Cardiac muscle cell (in vitro differentiated cells and primary cell): Measurements from ENCODE around the gene RBM47. TPM values are rescaled to one million over a fixed set of nuclear protein-coding genes. Genes with fewer than 3 reads are reported as not detected.

Experiments
- DNase-seq, 2 donors: peaks; one replicate each; pipeline versions ENCODE4 v3.0.0 to v3.0.0-alpha.2; 2010 to 2017; ENCODE audit warnings: low read depth in 1 of 2, low spot score in 1 of 2
- H3K27ac ChIP-seq: fragments of 200-600 bp; sonication (generic); 2 replicates; pipeline ENCODE4 v1.5.1; 2016
- H3K27me3 ChIP-seq: fragments of 200-600 bp; sonication (generic); 2 replicates; pipeline ENCODE4 v1.6.0; 2016; ENCODE audit warnings: control low read depth
- H3K36me3 ChIP-seq: fragments of 200-600 bp; sonication (generic); 2 replicates; pipeline ENCODE4 v1.5.1; 2016; ENCODE audit warnings: control low read depth
- H3K4me1 ChIP-seq: fragments of 200-600 bp; sonication (generic); 2 replicates; pipeline ENCODE4 v1.8.1; 2017; ENCODE audit warnings: low read depth, mild to moderate bottlenecking, mixed run types
- H3K4me3 ChIP-seq: fragments of 200-600 bp; sonication (generic); 2 replicates; pipeline ENCODE4 v1.5.1; 2016; ENCODE audit warnings: mild to moderate bottlenecking
- H3K9me3 ChIP-seq: fragments of 200-600 bp; sonication (generic); 2 replicates; pipeline ENCODE4 v1.5.1; 2017; ENCODE audit warnings: low read depth, mild to moderate bottlenecking, control low read depth
- CTCF ChIP-seq: IDR thresholded peaks from 2 replicates; pipeline ENCODE4 v1.5.1; 2012; ENCODE audit warnings: low read depth, mild to moderate bottlenecking, low read length
- polyA plus RNA-seq: library from polyadenylated mRNA; unstranded; fragments of >200 nt; fragmentation: Nextera tagmentation; extraction: Ambion mirVana; gene quantifications from 2 replicates; pipeline ENCODE4 v1.2.1, GENCODE V29; 2016
- total RNA-seq: library from RNA; depleted of rRNA; stranded (reverse); fragments of >200 nt; gene quantifications from 2 replicates; pipeline ENCODE4 v1.2.3, GENCODE V29; 2016

The RBM47 gene
- total and polyA plus RNA-seq, 2 experiments from 2014 or later = 1.1 to 1.4 TPM

- H3K27ac ChIP-seq = no peak overlapping the region
- no peak for DNase-seq
- H3K36me3 ChIP-seq = no peaks in the 10 kb centered on the region
- no peaks in the 10 kb centered on the region for H3K9me3 ChIP-seq
- peaks cover 5% of the 10 kb centered on the region for H3K4me1 ChIP-seq
- no peak overlapping the region for H3K4me3 ChIP-seq
- TF ChIP-seq CTCF = no peak
- H3K27me3 ChIP-seq = no peaks in the 10 kb centered on the region
Measured at GRCh38 chr4:40582413-40582812, 47.3 kb downstream of the RBM47 start.

GRCh38 chr4:40581254-40582140 is 48.2 kb downstream of the RBM47 start:
- no peak for DNase-seq
- no peak overlapping the region for H3K4me3 ChIP-seq
- no peak overlapping the region for H3K27ac ChIP-seq
- H3K4me1 ChIP-seq = peaks cover 10% of the 10 kb centered on the region
- no peaks in the 10 kb centered on the region for H3K9me3 ChIP-seq
- no peaks in the 10 kb centered on the region for H3K36me3 ChIP-seq
- H3K27me3 ChIP-seq = no peaks in the 10 kb centered on the region
- TF ChIP-seq CTCF = no peak

- Histone ChIP-seq H3K4me3 (no peak overlapping the region), H3K4me1 (peaks cover 18% of the 10 kb centered on the region), H3K9me3 (no peaks in the 10 kb centered on the region), H3K36me3 (no peaks in the 10 kb centered on the region), H3K27me3 (no peaks in the 10 kb centered on the region), H3K27ac (no peak overlapping the region)
- peak in 1 of 2 donors; percentile 34 for DNase-seq
- TF ChIP-seq CTCF = no peak
Measured at GRCh38 chr4:40579983-40580382, 49.7 kb downstream of the RBM47 start.

- H3K4me1 ChIP-seq = peaks cover 18% of the 10 kb centered on the region
- peak in 1 of 2 donors; percentile 62 for DNase-seq
- no peaks in the 10 kb centered on the region for H3K9me3 ChIP-seq
- no peaks in the 10 kb centered on the region for H3K27me3 ChIP-seq
- no peaks in the 10 kb centered on the region for H3K36me3 ChIP-seq
- peak overlapping the region; percentile 62 for H3K27ac ChIP-seq
- no peak for TF ChIP-seq CTCF
- H3K4me3 ChIP-seq = no peak overlapping the region
Measured at GRCh38 chr4:40577588-40578253, 51.9 kb downstream of the RBM47 start.

- Histone ChIP-seq H3K4me1 (peaks cover 18% of the 10 kb centered on the region), H3K9me3 (no peaks in the 10 kb centered on the region), H3K36me3 (no peaks in the 10 kb centered on the region), H3K4me3 (no peak overlapping the region), H3K27me3 (no peaks in the 10 kb centered on the region), H3K27ac (peak overlapping the region; percentile 62)
- DNase-seq = peak; percentile 82 to 96
- TF ChIP-seq CTCF = no peak
Measured at GRCh38 chr4:40576651-40577480, 52.8 kb downstream of the RBM47 start.
